Ureter (tissue), 1 donor: ENCODE results near the gene CAMTA1. TPM values are rescaled to one million over a fixed set of nuclear protein-coding genes. Genes with fewer than 3 reads are reported as not detected.

Source experiments
- DNase-seq: peaks from one replicate; pipeline ENCODE4 v3.0.0-alpha.2; 2020; ENCODE audit warnings: low spot score
- total RNA-seq: library from RNA; stranded (reverse); gene quantifications from one replicate; pipeline ENCODE4 v1.2.4, GENCODE V29; 2023
- donor health status: DM: yes; HTN: yes; CAD: no.

The CAMTA1 gene
- total RNA-seq, 1 donor from 2014 or later: 88.1 TPM

DNA sequence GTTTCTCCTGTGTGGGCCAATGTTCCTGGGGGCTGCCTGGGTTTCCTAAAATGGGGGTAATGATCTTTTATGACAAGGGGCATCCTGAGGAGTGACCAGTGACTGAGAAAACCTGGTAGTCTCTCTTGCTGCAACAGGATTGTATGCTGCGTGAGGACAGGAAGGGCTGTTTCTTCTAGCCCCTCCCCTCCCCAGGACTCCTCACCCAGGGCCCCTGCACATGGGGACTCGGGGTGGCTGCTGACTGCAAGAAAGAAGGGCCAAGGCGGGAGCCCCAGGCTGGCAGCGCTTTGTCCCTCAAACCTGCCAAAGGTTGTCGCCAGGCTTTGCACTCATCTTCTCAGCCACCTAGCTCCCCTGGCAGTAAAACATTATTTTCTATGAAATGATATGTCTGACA, 442.4 kb downstream of the CAMTA1 start:
- no peak for DNase-seq

DNA sequence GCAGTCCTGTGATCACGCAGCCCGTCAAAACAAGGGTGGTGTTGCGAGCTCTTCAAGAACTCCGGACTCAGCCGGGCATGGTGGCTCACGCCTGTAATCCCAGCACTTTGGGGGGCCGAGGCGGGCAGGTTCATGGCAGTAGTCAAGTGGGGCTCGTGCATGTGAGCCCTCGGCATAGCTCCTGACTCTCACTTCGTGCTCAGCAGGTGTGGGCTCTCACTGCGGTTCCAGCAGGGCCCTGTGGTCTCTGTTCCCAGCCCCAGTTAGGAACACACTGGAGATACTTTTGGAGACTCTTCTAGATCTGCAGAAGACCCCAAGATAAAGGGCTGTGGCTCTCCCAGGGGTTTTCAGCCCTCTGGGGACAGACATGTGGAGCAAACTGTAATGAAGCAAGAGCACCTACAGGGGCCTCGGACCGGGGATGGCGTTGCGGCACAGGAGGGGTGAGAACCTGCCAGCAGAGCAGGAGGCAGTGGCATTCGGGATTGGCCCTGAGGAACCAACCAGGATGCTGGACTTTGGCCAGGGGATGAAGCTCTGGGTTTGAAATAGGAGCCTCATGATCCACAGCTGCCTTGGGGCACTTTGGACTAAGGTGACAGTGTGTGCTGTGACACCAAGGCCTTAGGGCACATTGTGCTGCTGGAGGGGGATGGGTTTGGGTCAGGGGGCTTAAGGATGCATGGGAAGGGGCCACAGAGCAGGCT, 443.2 kb downstream of the CAMTA1 start:
- no peak for DNase-seq

DNA sequence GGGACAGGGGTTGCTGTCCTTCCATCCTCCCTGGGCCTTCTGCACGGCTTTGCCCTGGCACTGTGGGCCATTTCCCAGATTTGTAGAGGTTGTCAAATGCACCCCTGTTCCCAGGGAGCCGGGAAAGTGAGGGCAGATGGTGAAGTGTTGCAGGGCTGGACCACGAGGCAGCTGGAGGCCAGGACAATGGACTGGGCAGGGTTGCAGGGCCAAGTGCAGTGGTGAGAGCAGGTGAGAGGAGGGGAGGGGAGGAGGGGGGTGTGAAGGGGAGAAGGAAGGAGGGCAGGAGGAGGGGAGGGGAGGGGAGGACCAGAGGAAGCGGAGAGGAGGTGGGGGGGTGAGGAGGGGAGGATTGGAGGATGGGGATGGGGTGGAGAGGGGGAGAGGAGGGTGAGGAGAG, 443.9 kb downstream of the CAMTA1 start:
- DNase-seq: no peak

DNA sequence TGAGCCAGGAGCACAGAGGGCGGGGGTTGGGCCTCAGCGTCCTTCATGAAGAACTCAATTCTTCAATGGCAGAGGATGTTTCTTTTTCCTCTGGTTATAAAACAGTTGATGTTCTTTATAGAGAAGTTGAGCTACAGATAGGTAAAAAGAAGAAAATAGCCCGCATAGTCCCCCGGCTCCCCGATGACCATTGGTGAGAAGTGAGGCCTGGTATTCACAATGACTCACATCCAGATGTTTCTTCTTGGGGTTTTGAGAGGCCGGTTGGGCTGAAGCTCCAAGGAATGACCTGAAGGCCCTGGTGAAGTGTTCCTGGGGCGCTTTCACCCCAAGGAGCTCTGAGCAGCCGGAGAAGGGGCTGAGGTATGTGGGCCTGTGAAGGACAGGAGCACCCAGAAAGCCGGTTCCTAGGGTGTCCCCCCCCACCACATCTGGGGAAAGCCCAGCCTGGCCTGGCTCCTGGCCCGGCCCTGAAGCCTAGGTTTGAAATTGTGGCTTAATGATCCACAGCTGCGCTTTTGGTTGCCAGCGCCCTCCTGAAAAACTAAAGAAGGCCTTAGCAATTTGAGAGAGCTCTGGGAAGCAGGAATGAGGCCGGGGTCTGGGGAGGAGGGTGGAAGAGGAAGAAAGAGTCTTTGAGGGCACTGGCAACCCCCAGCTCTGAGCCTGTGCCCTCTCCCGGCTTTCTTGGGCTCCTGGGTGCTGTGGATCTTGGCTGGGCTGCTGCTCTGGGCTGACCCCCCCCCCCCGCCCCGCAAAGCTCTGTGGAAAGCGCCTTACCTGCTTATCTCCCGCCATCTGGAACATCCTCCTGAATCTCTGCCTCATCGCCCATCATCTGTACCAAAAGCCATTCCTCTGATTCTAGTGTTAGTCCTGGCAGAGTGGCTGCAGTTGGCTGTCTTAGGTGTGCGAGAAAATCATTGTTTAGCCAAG, 444.7 kb downstream of the CAMTA1 start:
- no peak for DNase-seq

DNA sequence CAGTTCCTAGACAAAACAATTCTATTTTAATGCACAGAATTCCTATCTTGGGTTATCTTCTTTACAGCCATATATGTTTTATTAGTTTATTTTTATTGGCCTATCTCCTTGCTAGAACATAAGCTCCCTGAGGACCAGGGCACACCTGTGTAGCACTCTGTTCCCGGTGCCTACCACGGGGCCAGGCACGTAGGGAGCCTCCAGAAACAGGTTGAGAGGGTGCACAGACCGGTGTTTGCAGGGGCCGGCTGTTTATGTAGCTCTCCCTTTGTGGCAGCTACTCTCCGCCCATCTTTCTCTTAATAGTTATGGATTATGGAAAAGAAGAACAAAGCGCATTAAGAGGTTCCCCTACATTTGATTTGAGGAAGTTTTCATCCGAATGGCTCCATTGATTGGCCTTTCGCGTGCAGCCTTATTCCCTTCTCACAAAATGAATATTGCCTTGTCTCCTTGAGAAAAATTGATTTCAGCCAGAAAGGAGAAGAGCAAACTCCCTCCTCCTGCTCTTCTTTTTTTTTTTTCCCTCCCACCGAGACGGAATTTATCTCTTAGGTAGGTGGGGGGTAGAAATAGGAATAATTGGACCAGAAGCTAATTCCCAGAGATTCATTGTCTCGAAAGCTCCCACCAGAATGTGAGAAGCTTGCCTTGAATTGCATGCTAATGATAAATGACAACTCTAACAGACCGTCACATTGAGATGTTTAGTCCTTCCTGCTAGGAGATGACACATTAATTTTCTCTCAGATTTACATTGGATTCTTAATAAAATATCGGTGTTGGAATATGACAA, 447.4 kb downstream of the CAMTA1 start:
- no peak for DNase-seq

DNA sequence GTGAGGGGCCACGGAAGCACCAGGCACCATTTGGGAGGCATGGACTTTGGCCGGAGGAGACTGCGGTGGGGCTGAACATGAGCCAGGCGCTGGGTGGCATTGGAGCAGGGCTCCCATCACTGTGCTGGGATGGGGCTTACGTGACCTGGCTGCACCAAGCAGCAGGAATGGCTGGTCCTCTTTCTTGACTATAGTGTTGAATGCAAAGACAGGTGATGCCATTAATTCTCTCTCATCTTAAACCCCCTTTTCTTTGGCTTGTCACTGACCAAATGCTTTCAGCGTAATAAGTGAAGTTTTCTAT, 447.9 kb downstream of the CAMTA1 start:
- no peak for DNase-seq

DNA sequence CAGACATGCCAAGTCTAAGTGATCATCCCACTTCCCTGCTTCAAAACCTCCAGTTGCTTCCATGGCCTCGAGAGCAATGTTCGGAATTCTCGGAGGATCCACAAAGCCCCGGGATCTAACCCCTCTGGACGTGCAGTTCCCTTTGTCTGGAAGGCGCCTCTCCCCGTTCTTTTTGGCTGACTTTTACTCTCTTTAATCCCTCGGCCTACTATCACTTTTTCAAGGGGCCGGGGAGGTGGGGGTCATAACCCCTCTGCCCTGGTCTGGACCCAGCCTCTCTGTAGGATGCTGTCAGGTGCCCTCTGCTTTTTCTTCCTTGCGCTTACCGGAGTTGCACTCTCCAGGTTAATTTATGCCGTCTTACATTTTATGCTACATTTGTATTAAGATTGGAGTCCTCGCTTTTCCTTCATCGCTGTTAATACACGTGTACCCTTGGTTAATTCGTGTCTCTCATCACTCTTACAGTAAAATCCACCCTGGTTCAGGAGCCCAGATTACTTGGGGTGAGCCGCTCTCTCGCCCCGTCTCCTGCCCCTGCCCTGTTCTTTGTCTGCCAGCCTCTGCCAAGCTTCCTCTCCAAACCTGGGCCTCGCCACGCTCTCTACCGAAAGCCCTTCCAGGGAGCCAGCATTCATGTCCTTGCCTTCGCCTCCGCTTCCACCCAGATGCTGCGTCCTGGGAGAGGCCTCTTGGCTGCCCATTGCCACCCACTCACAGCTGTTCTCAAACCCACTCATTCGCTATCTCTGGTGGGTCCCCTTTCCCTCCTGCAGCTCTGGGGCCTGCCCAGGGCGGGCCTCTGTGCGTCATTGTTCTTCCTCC, 448.6 kb downstream of the CAMTA1 start:
- DNase-seq: no peak

DNA sequence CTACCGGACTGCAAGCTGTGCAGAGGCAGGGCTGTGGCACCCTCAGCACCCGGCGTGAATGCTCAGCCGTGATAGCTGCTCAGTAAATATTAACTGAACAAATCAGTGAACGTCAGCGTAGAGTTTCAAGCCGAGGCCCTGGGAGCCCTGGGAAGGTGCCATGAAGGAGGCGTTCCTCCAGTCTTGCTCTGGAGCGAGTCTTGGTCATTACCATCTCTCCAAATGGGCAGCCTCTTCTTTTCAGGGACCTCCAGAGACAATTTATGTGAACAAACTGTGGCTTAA, 449.2 kb downstream of the CAMTA1 start:
- DNase-seq: no peak

DNA sequence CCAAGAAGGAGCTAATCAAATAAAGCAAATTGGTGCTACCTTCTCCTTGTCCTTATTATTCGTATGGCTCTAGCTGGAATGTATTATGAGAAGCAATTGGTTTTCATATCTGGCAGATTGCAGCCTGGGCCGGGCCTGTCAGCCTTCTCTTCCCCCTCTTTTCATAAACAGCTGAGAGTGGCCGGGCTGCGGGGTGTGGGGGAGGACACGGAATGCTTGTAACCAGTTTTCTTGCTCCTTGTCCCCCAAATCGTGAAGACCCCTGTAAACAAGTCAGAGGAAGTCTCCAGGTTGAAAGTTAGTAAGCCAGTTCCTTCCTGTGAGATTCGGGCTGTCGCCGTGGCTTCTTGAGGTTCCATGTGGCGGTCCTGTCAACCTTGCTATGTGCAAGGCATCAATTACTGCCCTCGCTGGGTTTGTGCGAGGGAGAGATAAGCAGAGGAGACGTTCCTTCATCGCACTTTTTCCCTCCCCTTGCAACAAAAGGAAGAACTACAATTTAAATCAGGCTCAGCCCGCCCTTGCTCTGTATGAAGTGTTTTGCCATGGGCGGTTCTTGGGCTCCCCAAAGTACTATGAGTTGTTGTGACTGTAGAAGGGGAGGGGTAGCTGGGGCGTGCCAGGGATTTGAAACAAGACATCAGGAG, 450.7 kb downstream of the CAMTA1 start:
- no peak for DNase-seq

DNA sequence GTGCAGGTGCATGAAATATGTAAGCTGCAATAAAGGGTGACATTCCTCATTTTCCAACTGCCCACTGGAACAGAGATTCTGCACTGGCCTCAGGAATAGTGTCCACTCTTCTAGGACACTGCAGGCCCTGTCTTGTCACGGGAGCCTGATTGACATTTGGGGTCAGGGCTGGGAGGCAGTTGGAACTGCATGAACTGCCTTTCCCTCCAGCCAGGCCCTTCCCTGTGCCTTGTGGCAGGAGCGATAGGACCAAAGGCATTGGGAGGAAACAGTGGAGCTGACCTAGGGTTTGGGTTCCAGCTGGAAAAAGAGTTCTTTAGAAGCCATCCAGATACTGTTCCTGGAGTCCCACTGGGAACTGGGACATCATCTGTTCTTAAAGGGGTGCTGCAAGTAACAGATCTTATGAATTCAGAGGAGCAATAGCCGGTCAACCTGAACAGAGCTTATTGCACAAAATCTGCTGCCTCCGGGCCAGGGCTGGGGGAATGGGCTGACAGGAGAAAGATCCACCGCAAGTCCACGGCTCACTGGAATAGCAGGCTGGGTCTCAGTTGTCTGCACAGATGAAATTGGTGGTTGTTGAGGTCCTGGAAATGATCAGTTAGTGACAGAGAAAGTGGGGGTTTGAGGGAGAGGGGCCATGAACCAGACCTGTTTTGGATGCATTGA, 451.7 kb downstream of the CAMTA1 start:
- no peak for DNase-seq

DNA sequence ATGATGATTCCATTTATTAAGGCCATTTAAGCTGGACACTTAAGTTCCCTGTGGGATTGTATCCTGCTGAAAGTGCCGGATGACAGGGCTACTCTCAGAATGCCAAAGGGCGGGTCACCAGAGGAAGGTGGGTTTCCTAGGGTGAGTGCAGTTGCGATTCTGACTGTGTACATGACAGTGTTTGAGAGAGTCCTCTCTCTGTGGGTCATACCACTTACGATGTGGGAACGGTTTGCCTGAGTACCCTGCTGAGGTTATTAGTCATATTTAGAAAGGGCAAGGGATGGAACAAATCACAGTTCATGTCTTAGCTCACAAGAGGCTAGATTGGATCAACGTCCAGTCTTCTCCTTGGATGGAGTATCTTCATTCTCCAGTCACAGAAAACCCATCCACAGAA, 461.9 kb downstream of the CAMTA1 start:
- DNase-seq: no peak

DNA sequence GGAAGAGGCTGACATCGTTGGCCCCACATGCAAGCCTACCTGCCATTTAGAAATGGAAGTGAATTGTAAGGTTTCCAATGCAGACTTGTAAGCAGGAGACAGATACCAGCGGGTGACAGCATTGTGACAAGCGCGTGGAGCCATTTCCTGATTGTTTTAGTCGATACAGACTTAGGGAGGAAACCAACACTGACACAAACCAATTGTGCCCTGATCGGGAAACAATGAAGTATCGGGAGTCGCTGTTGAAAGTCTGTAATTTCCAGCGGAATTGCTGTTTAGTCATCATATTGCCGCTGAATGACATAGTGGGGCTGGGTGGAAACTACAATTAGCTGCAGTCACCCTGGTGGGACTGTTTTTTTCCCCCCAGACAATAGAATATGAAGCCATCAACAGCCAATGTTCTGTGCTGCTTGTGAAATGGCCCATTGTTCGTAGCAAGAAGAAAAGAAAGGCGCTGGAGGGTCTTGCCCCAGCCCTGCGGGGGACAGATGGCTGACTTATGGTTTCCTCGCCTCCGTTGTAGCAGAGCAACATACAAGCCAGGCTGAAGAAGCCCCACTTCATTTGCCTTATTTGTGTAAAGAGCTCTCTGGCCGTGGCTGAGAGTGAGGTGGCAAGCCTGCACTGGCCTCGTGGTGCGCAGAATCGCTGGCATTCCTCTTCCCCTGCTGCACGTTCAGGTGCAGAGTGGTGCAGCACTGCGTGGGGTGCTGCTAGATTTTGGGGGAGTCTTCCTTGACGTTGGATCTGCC, 462.7 kb downstream of the CAMTA1 start:
- no peak for DNase-seq

DNA sequence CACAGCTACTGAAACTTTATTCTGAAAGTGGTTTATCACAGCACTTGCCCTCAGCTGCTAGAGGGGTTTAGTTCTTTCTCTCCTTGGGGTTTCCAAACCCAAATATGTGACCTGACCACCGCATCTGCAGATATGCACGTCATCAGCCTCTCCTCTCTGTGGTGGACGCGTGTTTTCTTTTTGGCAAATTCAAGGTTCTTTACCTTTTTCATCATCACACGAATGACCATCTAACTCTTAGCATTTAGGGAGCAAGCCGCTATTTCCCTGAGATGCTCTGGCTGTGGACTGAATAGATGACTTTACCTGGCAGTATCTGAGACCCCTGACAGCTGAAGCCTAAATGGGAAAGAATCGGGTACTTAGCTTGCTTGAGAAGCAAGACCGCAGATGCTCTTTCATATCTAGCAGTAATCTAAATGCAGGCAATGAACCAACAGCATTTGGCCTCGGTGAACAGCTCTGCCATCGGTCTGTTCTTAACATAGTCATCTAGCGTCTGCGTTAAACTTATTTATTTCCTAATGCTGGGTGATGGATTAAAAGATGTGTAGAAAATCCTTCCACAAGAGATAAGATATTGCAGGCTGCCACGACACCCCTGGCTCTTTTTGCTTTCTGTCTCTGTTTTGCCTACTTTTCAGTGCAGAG, 463.4 kb downstream of the CAMTA1 start:
- no peak for DNase-seq

DNA sequence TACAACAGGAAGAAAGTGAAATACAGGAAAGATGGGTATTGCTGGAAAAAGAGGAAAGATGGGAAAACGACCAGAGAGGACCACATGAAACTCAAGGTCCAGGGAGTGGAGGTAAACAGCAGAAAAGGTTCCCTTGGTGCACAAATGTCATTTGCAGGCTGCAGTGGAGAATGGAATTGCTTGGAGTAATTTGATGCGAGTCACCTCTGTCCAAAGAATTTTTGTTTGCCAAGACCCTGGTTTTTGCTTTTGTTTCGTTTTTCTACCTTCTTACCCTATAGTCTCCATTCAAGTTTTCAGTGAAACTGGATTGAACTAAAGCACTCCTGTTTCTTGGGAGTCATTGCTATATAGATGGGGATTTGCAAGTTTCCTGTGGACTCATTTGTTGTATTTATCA, 464.3 kb downstream of the CAMTA1 start:
- DNase-seq: no peak

DNA sequence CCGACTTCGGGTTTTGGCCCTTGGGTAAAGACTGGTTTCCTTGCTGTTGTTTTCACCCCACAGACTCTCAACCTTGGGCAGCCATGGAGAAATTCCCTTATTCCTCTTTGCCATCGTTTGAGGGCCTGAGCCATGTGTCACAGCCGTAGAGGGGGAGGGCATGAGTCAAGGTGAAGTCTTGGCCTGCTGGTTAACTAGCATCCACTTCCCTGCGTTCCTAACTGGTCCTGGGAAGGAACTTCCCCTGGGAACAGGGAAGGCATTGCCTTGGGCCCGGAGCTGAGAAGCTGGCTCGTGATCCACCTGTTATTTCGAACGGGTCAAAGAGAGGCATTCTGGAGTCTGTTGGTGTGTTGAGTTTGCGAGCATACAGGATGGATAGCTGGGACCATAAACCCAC, 464.9 kb downstream of the CAMTA1 start:
- no peak for DNase-seq

DNA sequence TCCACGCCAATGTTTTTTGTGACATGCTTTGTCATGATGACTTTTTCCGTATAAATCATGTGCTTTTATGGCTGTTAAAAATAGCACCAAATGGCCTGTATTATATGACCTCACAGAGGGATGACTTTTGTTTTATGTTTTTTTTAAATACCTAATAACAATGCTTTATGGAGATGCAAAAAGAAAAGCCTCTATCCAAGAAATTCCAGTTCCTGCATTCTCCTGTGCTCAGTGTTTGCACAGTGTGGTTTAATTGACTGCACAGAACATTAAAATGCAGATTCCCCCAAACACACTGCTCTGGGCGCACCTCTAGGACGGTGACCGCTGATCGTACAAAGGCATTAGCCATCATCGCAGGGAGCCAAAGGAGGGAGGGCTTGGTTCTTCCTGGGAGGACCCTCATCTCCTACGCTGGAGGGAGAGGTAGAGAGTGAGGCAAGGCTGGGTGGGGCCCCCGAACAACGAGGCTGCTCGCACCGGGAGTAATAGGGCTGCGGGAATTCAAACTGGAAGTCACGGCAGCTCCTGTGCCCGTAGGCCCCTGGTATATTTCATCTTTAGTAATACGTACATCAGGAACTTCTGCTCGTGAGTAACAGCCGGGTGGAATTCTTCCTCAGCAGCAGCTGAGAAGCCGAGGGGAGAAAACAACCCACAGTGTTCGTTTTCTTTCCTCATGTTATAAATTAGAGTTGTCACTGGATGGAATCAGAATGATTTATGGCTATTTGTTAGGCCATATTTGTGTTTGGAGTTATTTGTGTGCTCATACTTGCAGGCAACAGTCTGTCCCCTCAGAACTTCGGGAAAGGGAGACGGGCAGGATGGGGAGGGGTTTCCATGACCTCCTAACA, 465.6 kb downstream of the CAMTA1 start:
- no peak for DNase-seq

DNA sequence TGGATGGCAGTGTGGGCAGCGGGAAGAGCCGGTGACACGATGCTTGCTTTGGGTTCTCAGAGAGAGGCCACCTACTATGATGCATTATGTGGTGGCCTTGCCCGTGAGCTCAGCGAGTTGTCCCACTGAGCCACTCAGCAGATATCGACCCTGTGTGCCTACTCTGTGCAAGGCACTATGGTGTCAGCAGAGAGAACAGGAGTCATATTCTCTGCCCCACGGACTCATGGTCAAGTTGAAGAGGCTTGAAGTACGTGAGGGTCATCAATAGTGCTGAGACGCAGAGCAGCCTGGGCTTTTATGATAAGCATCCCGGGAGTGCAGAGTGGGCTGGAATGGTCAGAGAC, 466.2 kb downstream of the CAMTA1 start:
- no peak for DNase-seq

DNA sequence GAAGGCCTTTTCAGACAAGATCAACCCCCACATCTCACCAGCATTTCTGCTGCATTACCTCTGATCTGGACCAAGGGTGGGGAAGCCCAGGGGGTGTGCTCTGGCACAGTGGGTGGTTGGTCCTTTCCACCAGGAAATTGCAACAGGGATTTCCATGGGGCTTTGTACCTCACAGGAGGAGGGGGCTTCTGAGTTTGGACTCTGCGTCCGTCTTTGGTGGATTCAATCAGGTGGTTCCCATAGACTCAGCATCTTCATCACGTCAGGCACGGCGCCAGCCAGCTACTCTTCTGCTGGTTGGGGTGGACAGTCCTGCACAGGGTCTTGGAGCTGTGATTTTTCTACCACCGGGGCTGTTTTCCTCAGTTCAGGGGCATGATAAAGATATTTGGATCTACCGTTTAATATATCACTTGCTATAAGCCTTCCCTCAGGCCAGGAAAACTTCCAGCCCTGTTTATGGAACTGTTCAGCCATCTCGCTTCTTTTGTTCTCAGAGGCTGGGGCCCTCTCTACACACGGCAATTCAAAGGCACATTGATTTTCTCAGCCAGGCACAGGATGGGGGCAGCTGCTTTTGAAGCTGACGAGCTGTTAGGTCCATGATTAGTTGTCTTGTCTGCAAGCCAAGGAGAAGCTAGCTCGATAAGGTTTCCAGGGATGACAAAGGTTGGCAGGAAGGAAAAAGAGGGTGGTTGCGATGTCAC, 467.3 kb downstream of the CAMTA1 start:
- no peak for DNase-seq
